ENCODE data around the gene DLX2.

DLX2 gene

DNA sequence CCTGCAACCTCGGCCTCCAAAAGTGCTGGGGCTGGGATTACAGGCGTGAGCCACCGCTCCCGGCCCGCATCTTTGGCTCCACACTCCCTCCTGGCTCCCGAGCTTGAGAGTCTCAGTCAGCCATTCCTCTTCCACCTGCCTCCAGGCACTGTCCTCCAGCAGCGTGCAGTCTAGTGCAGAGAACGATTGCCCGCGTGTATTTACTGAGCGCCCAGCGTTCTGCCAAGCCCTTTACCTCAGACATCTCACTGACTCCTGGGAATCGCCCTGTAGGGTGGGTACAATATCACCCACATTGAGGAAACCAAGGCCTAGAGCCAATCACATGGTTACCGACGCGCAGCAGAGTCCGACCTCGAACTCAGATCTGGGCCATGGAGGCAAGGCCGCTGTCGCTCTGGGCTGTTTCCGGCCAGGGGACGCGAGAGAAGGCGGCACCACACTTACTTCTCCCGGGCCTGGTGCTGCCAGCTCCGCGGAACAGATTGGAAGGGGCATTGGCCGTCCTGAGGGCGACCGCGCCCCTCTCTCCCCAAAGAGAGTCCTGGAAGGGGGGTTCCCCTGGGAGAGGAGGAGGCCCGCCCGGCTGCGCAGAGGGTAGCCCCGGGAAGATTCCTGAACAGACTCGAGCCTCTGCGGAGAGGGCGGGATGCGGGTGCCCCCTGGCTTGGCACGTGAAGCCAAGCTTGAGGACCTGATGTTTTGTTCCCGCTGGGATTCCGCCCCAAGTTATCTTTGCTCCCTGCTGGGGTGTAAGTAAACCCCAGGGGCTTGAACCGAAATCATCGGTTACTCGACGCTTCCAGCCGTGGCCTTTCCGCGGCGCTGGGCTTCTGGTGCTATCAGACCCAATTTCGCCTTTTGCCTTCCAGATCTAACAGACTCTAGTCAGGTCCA, 5.2 kb upstream of the DLX2 start:
- no peak for DNase-seq

DNA sequence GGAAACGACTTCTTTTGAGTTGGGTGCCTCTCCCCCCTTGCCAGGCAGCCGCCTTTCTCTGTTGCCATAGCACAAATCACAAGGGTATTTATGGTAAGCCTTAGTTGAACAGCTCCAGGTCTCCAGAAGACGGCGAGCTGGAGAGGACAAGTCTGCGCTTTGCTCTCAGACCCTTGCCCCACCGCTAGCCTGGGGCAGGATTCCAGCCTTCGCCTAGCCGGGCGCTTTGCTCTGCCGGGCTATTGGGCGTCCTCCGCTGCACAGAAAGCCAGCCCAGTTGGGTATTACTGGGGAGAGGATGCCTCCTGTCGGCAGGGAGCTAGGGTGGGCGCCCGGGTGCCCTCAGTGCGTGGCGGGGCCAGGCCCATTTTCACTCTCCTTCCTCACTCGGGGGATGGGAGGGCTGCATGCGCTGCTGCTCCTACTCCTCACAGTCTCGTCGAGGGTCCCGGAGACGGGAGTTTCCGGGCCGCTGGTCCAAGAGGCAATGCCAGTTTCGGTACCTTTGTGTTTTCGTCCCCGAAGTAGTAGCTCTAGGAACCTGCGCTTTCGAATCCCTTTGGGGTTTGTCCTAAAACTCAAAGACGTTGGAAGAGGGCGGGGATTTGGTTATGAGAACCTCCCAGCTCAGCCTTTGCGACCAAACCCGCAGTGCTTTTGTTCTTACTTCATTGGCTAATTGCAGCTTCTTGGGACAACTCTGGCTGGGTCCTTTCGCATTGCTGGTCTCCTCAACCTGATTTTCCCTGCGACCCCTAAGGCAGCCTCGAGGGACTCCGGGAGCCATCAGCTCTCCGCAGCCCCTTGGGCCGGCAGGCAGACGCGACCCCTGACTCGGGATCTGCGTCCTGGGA, 3.6 kb upstream of the DLX2 start:
- no peak for DNase-seq

DNA sequence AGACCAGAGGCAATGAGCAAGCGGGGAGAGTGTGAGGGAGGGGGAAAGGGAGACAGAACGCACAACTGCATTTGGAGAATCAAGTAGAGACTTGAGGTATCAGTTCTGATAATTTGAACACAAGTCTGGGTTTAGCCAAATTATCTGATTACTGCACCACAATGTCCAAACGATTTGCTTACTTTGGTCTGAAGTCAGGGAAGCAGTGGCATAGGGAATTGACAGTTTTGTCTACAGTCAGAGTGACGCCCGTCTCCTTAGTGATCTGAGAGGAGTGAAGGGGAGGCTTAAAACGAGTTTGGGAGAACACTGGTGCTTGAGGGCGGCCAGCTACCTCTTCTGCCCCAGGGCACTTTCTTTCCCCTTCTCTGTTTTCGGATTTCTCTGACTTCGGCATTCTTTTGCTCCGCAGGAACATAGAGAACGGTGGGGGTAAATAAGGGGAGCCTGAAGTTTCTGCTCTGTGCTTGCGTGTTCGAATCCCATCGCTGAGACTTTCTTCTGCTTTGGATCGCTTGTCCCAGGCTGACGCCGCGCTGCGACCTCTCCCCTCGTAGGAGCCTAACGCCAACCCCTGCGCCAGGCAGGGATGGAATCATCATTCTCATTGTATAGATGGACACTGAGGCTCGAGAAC, 2.9 kb upstream of the DLX2 start:
- DNase-seq: no peak

DNA sequence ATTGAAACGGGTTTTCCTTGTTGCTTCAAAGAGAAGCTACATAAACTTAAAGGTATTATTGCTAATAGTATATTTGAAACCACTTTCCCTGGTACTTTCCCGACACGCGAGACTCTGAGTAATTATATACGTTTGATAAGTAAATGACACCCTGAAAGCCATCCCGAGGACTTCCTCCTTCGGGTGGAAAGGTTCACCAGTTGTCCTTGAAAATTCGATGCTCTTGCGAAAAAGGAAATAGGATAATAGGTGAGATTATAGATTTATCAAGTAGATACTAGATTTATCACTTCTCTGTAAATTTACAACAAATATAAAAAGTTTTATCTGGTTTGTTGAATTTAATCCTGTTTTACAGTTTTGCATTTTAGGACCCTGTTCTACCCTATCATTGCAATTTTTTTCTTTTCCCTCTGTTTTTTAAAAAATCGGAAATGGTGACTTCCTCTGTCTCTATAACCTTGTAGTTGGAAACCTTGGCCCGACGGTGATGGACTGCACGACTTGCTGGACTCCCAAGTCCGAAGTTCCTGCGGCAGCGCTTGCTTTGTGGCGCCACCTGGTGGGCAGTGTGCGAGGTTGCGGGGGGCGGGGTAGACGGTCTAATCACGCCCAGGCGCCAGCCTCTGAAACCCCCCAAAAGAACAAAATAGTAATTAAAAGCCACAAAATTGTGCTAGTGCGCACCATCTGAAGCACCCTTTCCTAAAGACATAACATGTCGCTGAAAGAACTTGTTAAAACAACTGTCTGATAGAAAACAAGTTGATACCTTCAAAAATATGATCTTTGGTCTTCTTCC, 972 bp upstream of the DLX2 start:
- peak; percentile 67 for DNase-seq

DNA sequence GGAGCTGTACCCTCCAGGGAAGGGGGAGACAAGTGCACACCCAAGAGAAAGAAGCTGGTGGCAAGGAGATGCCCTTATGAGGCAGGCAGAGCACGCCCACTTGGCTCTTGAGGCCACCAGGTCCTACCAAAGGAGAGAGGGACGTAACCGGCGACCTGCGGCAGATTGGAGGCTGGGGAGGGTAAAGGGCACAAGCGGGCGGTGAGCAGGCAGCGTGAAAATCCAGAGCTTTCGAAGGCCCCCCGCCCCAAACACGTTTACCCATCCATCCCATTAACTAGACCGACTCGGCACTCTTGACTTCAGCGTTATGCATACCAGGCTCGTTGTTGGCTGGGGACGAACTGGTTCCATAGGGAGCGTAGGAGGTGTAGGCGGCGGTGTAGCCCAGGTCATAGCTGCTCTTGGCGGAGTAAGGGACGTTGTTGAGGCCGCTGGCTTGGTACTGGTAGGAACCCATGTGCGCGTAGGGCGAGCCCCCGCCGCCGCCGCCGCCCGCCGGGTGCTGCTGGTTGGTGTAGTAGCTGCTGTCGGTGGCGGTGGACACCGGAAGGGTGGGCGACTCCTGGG, 794 bp downstream of the DLX2 start:
- no peak for DNase-seq

DNA sequence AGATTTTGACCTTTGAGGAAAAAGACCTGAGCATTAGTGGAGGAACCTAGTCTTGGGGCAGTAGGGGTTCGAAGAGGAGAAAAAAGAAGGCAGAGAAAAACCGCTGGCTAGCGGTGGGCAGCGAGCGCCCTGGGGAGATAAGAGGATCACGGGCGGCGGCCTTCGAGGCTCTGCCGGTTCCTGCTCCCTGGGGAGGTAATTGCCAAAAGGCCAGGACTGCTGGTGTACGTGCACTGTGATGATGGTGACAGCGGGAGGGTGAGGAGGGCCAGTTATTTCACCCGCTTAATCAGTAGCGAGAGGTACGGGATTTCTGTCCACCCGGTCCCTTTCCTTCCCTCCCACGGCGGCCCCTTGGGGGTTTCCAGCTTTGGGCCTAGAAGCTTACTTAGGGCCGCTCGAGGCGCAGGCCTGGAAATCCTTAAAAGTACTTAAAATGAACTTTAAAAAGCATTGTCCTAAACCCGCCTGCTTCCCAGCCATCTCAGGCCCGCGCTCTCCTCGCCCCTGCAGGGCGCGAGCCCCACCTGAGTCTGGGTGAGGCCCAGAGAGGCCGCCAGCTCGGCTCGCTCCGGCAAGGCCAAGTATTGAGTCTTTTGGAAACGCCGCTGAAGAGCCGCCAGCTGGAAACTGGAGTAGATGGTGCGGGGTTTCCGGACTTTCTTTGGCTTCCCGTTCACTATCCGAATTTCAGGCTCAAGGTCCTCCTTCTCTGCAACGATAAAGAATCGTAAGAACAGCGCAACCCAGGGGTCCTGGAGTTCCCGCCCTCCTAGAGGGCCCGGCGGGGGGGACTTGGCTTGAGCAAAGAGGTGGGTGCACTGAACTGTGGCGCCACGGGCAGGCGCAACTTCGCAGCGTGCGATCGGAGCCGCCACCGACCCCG, 1.5 kb downstream of the DLX2 start:
- no peak for DNase-seq

DNA sequence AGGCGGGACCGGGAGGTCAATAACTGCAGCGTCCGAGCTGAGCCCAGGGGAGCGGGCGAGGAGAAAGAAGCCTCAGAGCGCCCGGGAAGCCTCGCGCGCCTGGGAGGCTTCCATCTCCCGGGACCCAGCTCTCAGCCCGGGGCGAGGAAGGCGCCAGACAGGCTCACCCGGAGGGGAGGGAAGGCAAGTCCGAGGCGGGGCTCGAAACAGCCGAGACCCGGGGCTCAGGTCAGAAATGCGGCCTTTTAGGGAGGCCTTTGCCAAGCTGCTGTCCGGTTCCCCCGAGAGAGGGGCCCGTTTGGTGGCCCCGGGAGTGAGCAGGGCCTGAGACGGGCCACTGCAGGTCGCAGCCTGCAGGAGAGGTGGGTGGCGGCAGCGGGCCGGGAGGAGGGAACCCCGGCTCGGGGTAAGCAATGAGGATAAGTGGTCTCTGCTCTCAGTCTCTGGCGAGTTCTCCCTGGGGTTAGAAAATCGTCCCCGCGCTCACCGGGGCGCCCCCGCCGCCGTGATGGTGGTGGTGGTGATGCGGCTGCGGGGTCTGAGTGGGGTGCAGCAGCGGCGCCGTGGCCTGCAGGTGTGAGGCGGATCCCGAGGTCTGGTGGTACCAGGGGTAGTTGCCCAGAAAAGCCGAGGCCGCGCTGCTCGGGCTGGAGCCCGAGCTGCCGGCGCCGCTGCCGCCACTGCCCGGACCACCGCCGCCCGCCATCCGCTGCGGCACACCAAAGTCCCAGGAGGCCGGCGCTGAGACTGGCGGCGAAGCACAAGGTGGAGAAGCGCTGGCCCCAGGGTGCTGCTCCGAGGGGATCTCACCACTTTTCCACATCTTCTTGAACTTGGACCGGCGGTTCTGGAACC, 2.4 kb downstream of the DLX2 start:
- DNase-seq: no peak

DNA sequence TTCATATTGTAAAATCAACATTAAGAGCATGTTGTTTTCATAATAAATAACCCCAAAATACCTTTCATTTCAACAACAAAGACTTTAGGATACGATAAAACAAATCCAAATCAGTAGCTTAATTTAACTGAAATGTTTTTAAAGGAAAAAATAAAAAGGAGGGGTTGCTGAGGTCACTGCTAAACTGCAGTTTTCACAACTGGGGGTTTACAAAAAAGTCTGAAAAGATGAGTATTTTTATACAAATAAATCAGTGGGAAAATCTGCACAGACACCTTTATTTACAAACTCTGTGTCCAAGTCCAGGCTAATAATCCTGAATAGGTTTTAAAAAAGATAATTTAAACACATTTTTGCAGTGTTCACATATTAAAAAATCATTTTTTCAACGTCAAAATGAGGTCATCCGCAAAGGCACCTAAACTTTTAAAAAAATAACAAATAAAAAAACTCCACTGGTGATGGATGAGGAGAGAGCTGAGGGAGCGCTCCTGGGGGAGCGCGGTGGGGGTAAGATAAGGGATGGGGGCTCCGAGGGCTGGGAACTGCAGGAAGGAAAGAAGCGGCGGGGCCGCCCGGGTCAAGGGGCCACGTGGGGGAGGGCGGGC, 3.1 kb downstream of the DLX2 start:
- DNase-seq: no peak

DNA sequence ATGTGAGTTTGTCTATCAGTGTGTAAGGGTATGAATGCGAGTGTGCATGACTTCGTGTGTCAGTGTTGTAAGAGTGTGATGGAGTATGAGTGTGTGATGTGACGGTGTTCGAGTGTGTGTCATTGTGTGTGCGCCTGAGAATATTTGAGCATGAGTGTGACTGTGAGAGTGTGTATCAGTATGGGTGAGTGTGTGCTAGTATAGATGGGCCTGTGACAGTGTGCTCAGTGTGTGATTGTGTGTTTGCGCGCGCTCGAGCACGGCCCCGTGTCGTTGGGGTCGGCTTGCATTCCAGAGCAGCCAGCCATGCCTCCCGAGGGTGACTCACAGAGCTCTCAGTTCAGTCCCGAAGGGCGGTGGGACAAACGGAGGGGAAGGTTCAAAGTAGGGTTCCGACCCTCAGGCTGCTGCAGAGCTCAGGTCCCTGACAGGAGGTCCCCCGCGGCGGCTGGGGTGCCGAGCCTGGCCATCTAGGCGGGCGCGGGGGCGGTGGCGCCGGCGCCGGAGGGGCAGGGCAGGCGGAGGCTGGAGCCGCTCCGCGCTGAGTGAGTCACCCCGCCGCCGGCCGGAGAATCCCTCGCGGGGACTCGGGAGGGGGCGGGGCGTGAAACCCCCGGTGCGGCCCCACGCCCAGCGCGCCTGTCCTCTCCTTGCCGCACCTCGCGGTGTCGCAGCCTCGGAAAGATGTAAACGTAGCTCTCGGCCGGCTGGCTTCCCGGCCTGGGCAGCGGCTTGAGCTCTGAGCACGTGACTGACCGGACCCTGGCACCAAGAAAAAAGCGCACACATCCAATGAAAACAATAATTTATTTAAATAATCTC, 3.8 kb downstream of the DLX2 start:
- DNase-seq: no peak

DNA sequence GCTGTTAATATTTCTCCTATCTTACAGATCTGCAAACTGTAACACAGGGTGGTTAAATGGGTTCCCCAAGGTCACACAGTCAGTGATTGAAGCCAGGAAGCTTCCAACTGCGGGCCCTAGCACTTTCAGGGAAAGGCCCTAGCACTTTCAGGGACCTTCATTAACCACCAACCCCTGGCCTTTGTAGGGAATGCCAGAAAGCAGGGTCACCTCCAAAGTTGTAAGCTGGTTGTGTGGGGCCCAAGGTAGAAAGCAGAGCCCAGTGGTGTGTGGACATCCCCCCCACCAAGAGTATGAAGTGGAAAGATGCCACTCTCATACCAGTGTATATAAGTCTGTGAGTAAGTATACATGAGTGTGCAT, 4.4 kb downstream of the DLX2 start:
- DNase-seq: no peak

DNA sequence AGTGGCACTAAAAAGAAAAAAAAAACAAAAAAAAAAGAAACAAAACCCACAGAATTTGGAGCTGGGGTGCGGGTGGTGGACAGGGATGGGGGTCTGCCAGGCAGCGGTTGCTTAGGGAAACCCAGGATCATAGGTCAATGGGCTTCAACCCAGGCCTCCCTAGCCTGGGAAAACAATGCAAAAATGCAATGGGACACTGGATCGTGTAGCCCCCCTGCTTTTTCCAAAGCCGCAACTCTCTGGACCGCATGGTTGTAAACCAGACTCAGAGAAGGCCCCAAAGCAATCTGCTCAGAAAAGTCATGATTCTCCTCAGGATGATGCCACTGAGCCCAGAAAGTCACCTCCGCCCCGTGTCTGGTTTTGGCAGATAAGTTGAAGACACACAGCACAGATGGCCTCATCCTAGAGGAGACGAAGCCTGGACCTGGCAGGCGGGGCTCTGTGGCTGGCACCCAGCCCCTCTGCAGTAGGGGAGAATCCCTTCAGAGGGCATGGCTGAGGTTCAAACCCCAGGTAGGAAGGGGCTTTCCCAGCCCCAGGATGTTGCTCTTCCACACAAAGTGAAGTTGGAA, 5.1 kb downstream of the DLX2 start:
- DNase-seq: no peak

DNA sequence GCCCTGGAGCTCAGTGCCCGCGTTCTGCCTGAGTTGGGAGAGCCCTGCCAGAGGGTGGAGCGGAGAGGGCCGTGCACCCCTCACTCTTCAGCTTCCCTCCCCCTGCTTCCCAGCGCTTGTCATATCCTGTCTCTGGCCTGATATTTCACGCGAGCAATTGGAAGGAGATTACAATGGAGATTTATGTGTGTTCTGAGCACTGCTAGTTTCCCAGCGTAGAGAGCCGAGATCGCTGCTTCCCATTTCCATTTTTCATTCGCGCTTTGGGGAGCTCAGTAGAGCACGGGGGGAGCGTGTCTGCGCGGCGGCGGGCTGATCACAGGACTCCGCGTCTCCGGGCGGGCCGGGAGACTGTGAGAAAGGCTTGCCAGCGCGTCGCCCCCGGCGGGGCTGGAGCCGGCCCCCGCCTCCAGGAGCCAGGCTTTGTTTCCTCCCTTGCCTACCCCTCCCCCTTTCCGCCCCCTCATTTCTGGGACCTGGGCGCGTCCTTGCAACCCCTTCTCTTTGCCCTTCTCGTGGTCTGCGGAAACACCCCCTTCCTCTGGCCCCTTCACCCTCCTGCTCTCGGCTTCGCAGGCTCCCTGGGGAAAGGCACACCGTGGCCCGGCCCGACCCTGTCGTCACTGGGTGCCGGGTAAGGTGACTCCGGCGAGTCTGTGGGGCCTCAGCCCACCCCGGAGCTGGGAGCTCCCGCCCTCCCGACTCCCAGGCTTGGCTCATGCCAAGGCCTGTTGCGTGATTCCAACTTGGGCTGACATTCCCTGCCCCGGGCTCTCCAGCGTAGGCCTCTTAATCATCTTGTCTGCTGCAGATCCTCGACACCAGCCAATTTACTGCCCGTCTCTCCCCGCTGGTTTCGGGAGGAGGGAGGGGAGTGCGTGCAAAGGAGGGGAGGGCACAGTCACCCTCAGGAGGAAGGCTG, 5.8 kb downstream of the DLX2 start:
- no peak for DNase-seq

DNA sequence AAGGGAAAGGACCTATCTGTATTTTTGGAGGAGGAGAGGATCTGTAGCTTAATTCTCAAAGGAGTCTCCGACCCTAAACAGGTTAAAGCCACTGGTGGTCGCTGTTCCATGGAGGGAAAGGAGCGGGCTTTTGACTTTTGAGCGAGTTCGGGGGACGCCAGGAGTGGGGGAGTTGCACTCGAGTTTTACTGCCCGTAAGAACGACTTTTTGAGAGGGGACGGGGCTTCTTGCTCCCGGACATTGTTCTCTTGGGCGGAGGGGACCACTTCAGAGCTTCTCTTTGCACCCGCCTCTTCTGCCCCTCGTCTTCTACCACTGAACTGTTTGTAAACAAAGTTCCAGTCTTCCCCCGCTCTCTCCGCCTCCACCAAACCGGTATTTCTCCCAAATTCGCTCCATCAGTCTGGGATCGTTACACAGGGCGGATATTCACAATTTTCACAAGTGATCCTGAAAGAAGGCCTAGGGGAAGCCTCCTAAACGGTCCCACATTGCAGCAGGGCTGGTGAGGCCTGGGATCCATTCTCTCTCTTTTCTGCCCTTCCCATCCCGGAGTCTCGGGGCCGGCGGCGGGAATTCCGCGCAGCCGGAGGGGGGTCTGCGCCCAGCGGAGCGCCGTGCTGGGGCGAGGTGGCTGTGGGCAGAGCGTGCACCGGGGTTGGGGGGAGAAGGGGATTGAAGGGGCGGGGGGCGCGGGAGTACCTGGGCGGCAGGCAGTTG, 6.6 kb downstream of the DLX2 start:
- no peak for DNase-seq

DNA sequence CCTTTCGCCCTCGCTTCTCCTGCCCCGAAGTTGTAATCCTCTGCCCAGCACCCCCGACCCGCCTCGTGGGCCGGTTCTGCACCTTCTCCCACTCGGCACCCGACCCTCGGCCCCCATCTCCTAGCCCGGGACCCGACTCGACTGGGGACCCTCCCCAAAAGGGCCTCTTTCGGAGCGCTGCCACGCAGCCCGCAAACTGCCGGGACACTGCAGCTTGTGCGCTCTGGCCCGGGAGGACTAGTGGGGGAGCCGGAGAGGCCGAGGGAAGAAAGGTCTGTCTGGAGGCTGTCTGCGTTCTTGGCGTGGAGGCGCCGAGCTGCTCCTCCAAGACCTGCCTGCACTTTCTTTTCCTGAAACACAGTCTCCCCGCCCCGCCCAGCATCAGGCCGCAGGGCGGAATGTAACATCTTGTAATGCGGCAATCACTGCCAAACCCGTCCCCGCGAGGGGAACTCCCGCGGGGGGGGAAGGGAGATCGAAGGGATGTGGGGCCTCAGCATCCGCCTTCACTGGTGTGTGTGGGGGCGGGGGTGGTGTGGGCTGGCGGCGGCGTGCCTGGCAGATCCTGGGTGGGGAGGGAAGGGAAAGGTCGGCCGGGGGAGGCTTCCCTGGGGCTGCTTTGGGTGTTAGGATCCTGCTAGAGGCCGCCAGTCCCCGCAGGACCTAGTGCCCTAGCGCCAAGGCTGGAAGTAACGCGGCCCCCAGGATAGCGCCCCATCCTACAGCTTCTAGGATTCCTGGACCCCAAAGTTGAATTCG, 7.4 kb downstream of the DLX2 start:
- peak; percentile 68 for DNase-seq

DNA sequence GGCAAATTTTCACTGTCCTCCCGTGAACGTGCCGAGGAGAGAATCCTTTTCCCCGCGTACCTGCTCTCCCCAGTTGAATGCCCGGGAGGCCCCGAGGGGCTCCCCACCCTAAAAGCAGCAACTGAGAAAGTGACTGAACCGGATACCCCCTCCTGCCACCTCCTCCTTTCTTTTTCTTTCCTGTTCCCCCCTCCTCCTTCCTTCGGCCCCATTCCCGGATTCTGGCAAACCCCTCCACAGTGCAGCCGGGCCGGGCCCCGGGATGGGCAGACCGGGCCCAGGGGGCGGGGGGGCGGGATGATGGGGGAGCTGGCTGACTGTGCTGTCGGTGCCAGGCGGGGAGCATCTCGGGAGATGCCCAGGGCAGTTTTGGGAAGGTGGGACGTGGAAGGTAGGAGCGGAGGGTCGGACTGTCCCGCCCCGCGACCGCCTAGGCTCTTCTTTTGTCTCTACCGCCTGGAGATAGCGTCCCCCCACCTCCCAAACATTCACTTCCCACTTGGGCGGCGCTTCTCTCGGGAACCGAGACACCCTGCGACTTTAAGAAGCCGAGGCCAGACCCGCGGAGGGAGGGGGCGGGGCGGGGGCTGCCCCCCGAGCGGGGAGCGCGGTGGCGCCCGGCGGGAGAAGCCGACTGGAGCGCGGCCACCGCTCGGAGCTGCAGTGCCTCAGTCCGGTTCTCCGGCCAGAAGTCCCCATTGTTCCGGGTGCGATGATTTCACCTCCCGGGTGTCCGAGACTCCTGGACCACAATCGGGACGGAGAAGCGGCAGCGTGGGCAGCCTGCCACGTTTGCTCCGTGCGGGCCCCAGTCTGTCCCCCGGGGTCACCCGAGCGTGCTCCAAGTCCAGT, 8.2 kb downstream of the DLX2 start:
- DNase-seq: no peak

Data from T-helper 9 cell (primary cell).